Activated CD8-positive, alpha-beta memory T cell treated with anti-CD3 and anti-CD28 coated beads for 1 hour (primary cell): ENCODE measurements around the gene MACROD1.

ENCODE experiments used
- DNase-seq, 2 donors: peaks; one replicate each; pipeline ENCODE4 v3.0.0-alpha.2; 2020; ENCODE audit warnings: low read depth in 1 of 2; ENCODE audit errors: extremely low read depth in 1 of 2

The MACROD1 gene, protein sequence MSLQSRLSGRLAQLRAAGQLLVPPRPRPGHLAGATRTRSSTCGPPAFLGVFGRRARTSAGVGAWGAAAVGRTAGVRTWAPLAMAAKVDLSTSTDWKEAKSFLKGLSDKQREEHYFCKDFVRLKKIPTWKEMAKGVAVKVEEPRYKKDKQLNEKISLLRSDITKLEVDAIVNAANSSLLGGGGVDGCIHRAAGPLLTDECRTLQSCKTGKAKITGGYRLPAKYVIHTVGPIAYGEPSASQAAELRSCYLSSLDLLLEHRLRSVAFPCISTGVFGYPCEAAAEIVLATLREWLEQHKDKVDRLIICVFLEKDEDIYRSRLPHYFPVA

DNA sequence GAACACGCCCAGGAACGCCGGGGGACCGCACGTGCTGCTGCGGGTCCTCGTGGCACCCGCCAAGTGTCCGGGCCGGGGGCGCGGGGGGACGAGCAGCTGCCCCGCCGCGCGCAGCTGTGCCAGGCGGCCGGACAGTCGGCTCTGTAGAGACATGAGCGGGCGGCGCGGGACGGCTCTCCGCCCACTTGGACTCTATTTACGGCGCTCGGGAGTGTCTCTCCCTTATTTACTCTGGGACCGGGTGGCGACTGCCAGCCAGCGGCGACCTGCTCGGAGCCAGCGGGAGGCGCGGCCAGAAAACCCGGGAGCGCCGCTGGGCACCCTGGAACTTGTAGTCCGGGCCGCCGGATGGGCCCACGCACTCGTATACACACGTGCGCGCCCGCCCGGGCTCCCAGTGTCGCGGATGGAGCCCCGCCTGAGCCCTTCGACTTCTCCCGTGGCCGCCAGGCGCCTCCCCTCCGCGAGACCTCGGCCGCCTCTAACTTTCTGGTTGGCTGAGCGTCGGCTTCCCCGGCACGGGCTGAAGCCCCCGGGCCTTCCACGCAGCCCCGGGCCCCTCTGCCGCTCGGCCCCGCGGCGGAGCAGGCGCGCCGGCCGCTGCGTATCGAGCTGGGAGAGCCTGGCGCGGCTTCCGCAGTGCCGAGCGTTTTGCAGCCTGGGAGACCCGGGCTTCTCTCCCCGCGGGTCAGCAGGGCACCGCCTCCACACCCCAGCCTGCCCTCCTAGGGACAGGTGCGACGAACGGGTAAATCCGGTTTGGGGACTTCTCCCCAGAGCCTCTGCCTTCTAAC lies at the start of gene MACROD1:
MACROD1 (minus strand) TSS at position 272 of the 794 bp plus-strand sequence; CDS start at position 153, 119 bp downstream.
- peak; percentile 57 to 62 for DNase-seq

DNA sequence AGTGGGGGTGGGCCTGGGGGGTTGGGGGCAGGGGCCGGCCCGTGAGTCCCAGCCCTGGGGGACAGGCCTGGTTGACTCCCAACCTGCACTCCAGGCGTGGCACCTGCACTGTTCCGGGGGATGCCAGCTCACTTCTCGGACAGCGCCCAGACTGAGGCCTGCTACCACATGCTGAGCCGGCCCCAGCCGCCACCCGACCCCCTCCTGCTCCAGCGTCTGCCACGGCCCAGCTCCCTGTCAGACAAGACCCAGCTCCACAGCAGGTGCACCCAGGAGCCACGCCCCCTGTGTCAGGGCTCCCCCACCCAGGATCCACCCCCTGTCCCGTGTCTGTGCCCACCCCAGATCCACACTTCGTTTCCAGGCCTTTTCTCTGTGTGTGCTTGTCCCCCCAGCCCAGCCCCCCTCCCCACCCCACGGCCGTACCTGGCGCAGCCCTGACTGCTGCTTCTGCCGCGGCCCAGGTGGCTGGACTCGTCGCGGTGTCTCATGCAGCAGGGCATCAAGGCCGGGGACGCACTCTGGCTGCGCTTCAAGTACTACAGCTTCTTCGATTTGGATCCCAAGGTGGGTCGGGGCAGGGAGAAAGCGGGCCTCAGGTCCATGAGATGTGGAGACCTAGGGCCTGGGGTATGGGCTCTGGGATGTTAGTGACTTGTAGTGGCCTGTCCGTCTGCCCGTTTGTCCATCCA lies 45.4 kb upstream of the MACROD1 start:
- DNase-seq = no peak

GRCh38 chr11:64210301-64211020 lies 44.5 kb upstream of the MACROD1 start:
- DNase-seq = no peak

GRCh38 chr11:64209563-64209843 lies 43.6 kb upstream of the MACROD1 start:
- DNase-seq = no peak

GRCh38 chr11:64208796-64209562 lies 43.1 kb upstream of the MACROD1 start:
- DNase-seq = no peak

- no peak for DNase-seq
Observed at GRCh38 chr11:64208086-64208795, 42.3 kb upstream of the MACROD1 start.

GRCh38 chr11:64207256-64208085 lies 41.6 kb upstream of the MACROD1 start:
- peak in 1 of 2 donors; percentile 59 for DNase-seq

DNA sequence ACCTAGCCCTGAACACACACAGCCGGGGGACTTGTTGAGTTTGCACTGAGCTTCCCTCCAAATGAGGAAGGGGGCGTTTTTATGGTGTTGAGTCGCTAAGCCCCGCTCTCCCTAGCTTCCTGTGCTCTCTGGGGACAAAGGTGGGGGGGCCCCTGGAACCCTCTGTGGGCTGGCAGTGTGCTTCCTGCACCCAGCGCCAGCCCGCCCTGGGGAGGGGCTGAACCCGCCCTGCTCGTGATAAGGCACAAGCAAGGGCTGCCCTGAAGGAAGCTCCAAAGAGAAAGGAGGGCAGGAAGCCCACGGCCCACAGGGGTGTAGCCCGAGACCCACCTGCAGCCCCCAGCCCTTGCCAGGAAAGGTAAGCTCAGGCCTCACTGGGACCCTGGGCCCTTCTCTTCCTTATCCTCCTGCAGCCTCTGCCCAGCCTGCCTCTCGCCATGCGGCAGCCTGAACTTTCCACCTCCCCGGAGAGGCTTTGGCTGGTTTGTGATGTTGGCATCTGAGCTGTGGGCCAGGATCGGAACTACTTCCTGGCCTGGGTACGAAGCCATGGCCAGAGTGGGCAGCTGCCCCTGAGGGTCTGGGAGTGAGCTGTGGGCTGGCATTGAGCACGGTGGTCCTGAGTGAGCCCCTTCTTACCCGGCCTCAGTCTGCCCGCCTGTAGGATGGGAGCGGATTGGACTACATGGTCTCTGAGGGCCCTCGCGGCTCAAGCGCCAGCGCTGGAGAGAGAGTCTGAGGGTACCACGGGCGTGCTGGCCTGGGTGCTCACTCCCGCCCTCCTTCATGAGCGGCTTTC lies 40.7 kb upstream of the MACROD1 start, which contains the start of gene FERMT3:
FERMT3 (plus strand) TSS at position 265 of the 799 bp plus-strand sequence. CDS start 644 bp downstream, outside the sequence.
- DNase-seq = peak in 1 of 2 donors; percentile 53

- DNase-seq = peak; percentile 68 to 69
Observed at GRCh38 chr11:64204464-64204989, 38.6 kb upstream of the MACROD1 start.

- DNase-seq = no peak
Observed at GRCh38 chr11:64204080-64204440, 38.1 kb upstream of the MACROD1 start.

- no peak for DNase-seq
Observed at GRCh38 chr11:64203421-64204079, 37.6 kb upstream of the MACROD1 start.

GRCh38 chr11:64202992-64203391 lies 37.1 kb upstream of the MACROD1 start:
- no peak for DNase-seq

DNA sequence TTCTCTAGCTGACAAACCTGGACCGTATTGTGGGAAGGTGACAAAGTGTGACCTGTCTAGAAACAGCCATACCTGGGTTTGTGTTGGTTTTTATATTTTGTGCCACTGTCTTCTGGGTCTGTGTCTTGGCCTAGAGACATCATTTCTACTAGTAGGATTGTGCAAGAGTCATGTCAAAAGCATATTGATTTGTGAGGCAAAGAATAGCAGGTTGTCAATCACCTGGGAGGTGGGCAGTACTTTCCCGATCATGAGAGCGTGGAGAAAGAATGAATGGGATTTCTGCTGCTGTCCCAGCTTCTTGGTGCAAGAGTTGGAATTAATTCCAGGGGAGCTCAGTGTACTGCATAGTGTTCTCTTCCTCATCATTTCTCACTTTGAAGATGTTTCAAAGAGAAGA lies 35.6 kb upstream of the MACROD1 start:
- no peak for DNase-seq

GRCh38 chr11:64198511-64198910 lies 32.6 kb upstream of the MACROD1 start:
- no peak for DNase-seq

- DNase-seq = no peak
Observed at GRCh38 chr11:64196626-64197025, 30.7 kb upstream of the MACROD1 start.

- no peak for DNase-seq
Observed at GRCh38 chr11:64192434-64192833, 26.5 kb upstream of the MACROD1 start.

- no peak for DNase-seq
Observed at GRCh38 chr11:64186492-64187165, 20.7 kb upstream of the MACROD1 start.
